Lower leg skin (tissue), 4 donors: ENCODE measurements around the gene HOPX. TPM values are rescaled to one million over a fixed set of nuclear protein-coding genes. Genes with fewer than 3 reads are reported as not detected.

ENCODE experiments used
- DNase-seq, 2 donors: peaks; one replicate each; pipeline ENCODE4 v3.0.0-alpha.2; 2019; ENCODE audit warnings: low spot score in 2 of 2
- H3K4me3 ChIP-seq: fragments of 200-600 bp; sonication (generic); 2 replicates; pipeline ENCODE4 v1.5.1; 2017; ENCODE audit warnings: mild to moderate bottlenecking, low read depth; ENCODE audit not compliant: poor library complexity, severe bottlenecking
- CTCF ChIP-seq, 3 donors: fragments of 450-650 bp; IDR thresholded peaks; one replicate each; pipeline ENCODE4 v1.5.1; 2016; ENCODE audit warnings: antibody characterized with exemption in 3 of 3, mild to moderate bottlenecking in 3 of 3, moderate library complexity in 2 of 3
- POLR2A ChIP-seq, 2 donors: fragments of 450-650 bp; IDR thresholded peaks; one replicate each; pipeline ENCODE4 v1.6.1; 2016 to 2017; ENCODE audit warnings: antibody characterized with exemption in 2 of 2, mild to moderate bottlenecking in 1 of 2, moderate library complexity in 1 of 2
- WGBS, 2 donors: methylation state at CpG; one replicate each; pipeline ENCODE4 v1.1.5; 2018; 5-methylcytosine and 5-hydroxymethylcytosine counted together
- intact Hi-C: fragments of 100-400 bp; cut with DNase I; formaldehyde crosslinking; loops from one replicate; pipeline ENCODE4 v1.15.0; 2023; ENCODE audit warnings: low total_unique reads
- total RNA-seq, 4 donors: library from RNA; depleted of rRNA; stranded (reverse); fragments of >200 nt; gene quantifications; one replicate each; pipeline ENCODE4 v1.1.0, GENCODE V29; 2016

HOPX gene
- total RNA-seq, 4 donors from 2014 or later, result 1,330 to 2,611 (median 2,071) TPM

GRCh38 chr4:56684320-56685050 is 3.4 kb upstream of the HOPX start:
- 38 to 54% methylated on average over 4 of the region's 4 CpGs for WGBS, 2 donors
- DNase-seq, result no peak
- H3K4me3 ChIP-seq, result no peak overlapping the region
- intact Hi-C loops, result no loop called here
- TF ChIP-seq CTCF (IDR thresholded peaks at IDR 0.05) (no peak), POLR2A (IDR thresholded peaks at IDR 0.05) (no peak)

- WGBS, 2 donors, result 92 to 94% methylated on average over 2 of the region's 2 CpGs
- DNase-seq, result no peak
- intact Hi-C loops, result no loop called here
- H3K4me3 ChIP-seq, result no peak overlapping the region
- TF ChIP-seq POLR2A (IDR thresholded peaks at IDR 0.05) (no peak), CTCF (IDR thresholded peaks at IDR 0.05) (no peak)
Measured at GRCh38 chr4:56683455-56683854, 2.4 kb upstream of the HOPX start.

GRCh38 chr4:56681853-56682525 is 893 bp upstream of the HOPX start:
- no peak overlapping the region for H3K4me3 ChIP-seq
- WGBS, 2 donors, result 46 to 55% methylated on average over 12 of the region's 12 CpGs
- TF ChIP-seq CTCF (IDR thresholded peaks at IDR 0.05) (no peak), POLR2A (IDR thresholded peaks at IDR 0.05) (no peak)
- no peak for DNase-seq
- intact Hi-C loops, result no loop called here

GRCh38 chr4:56680266-56680665 is 830 bp downstream of the HOPX start:
- TF ChIP-seq POLR2A (IDR thresholded peaks at IDR 0.05) (no peak), CTCF (IDR thresholded peaks at IDR 0.05) (no peak)
- no peak for DNase-seq
- H3K4me3 ChIP-seq, result no peak overlapping the region
- intact Hi-C loops, result no loop called here
- WGBS, 2 donors, result 48 to 55% methylated on average over 1 of the region's 1 CpG

- DNase-seq, result no peak
- TF ChIP-seq POLR2A (IDR thresholded peaks at IDR 0.05) (no peak), CTCF (IDR thresholded peaks at IDR 0.05) (no peak)
- no peak overlapping the region for H3K4me3 ChIP-seq
- intact Hi-C loops, result no loop called here
- WGBS, 2 donors, result 23 to 32% methylated on average over 3 of the region's 4 CpGs
Measured at GRCh38 chr4:56677711-56678110, 3.4 kb downstream of the HOPX start.
